ENCODE results near the gene BCAS3.

GRCh38 chr17:61310590-61310989 is 632.9 kb downstream of the BCAS3 start:
- TF ChIP-seq CTCF (IDR thresholded peaks at IDR 0.05; ENCODE audit: low read length) (no peak), EZH2 (IDR thresholded peaks at IDR 0.05; ENCODE audit: borderline replicate concordance, low read length) (no peak)

Measured in OCI-LY1 (cell line).